SK-N-SH (cell line): ENCODE data around the gene THADA. TPM values are rescaled to one million over a fixed set of nuclear protein-coding genes. Genes with fewer than 3 reads are reported as not detected.

Experiments used
- CTCF ChIA-PET: fragments of 300-600, 350-600 bp; formaldehyde crosslinking; extraction: SDS; loops from one replicate; lab custom pipeline; 2021; lab: Yijun Ruan, JAX
- POLR2A ChIA-PET: fragments of 350-600 bp; sonication (Branson Sonifier 250); formaldehyde crosslinking; extraction: SDS; loops from one replicate; lab custom pipeline; 2020; ENCODE audit warnings: antibody characterized with exemption, inconsistent platforms; lab: Yijun Ruan, JAX
- DNase-seq: peaks from one replicate; pipeline ENCODE4 v3.0.0; 2012
- H2AFZ ChIP-seq: fragments of 200-600 bp; sonication (generic); 2 replicates; pipeline ENCODE4 v1.8.1; 2016; ENCODE audit warnings: antibody characterized with exemption, mild to moderate bottlenecking, low read depth
- H3F3A ChIP-seq: fragments of 200-600 bp; sonication (generic); replicated peaks from 2 replicates; pipeline ENCODE3; 2016; ENCODE audit warnings: antibody characterized with exemption, mild to moderate bottlenecking; ENCODE audit not compliant: insufficient read depth
- H3K27ac ChIP-seq, 2 experiments: fragments of 200-500 bp in 1 of 2; fragments of 200-600 bp in 1 of 2; sonication (Bioruptor generic) in 1 of 2; sonication (generic), shearing (Covaris generic) in 1 of 2; 2 replicates each; pipeline versions ENCODE4 v1.5.1 to v1.6.1; 2014 to 2016; ENCODE audit warnings: low read depth in 2 of 2, inconsistent platforms in 1 of 2, low read length in 1 of 2, mild to moderate bottlenecking in 1 of 2, mixed read lengths in 1 of 2
- H3K27me3 ChIP-seq: fragments of 200-600 bp; sonication (generic), shearing (Covaris generic); 2 replicates; pipeline ENCODE4 v1.6.1; 2016; ENCODE audit warnings: mixed run types; ENCODE audit not compliant: insufficient read depth
- H3K36me3 ChIP-seq, 2 experiments: fragments of 200-500 bp in 1 of 2; fragments of 200-600 bp in 1 of 2; sonication (Bioruptor generic) in 1 of 2; sonication (generic) in 1 of 2; replicated peaks in 1 of 2; 2 replicates each; pipeline versions ENCODE3 to v1.5.1; 2014 to 2016; ENCODE audit warnings: low read length in 1 of 2, mild to moderate bottlenecking in 1 of 2; ENCODE audit not compliant: insufficient read depth in 2 of 2, control insufficient read depth in 1 of 2
- H3K4me1 ChIP-seq, 2 experiments: fragments of 200-500 bp in 1 of 2; fragments of 200-600 bp in 1 of 2; sonication (Bioruptor generic) in 1 of 2; sonication (generic), shearing (Covaris generic) in 1 of 2; 2 replicates each; pipeline versions ENCODE4 v1.5.1 to v1.6.1; 2014 to 2016; ENCODE audit warnings: low read depth in 1 of 2, low read length in 1 of 2, mixed run types in 1 of 2; ENCODE audit not compliant: insufficient read depth in 2 of 2, control insufficient read depth in 1 of 2
- H3K4me2 ChIP-seq: fragments of 200-600 bp; sonication (generic), shearing (Covaris generic); 2 replicates; pipeline ENCODE4 v1.6.1; 2017; ENCODE audit warnings: mixed run types
- H3K4me3 ChIP-seq, 2 experiments: fragments of 200-500 bp in 1 of 2; fragments of 200-600 bp in 1 of 2; sonication (Bioruptor generic) in 1 of 2; sonication (generic), shearing (Covaris generic) in 1 of 2; 2 replicates each; pipeline versions ENCODE4 v1.5.1 to v1.8.1; 2014 to 2016; ENCODE audit warnings: low read depth in 2 of 2, inconsistent platforms in 1 of 2, low read length in 1 of 2, mild to moderate bottlenecking in 1 of 2, mixed read lengths in 1 of 2, moderate library complexity in 1 of 2
- H3K79me2 ChIP-seq: fragments of 200-600 bp; sonication (generic); 2 replicates; pipeline ENCODE4 v1.8.1; 2017; ENCODE audit warnings: mild to moderate bottlenecking; ENCODE audit not compliant: insufficient read depth
- H3K9ac ChIP-seq: fragments of 200-600 bp; sonication (generic); 2 replicates; pipeline ENCODE4 v1.6.1; 2017; ENCODE audit warnings: mixed run types
- H3K9me2 ChIP-seq: fragments of 200-600 bp; sonication (generic); 2 replicates; pipeline ENCODE4 v1.6.1; 2017; ENCODE audit warnings: mixed run types
- H3K9me3 ChIP-seq: fragments of 200-600 bp; sonication (generic); 2 replicates; pipeline ENCODE4 v1.6.1; 2017; ENCODE audit warnings: mixed run types, mild to moderate bottlenecking, moderate library complexity
- H4K20me1 ChIP-seq: fragments of 200-600 bp; sonication (generic); 2 replicates; pipeline ENCODE4 v1.6.1; 2017; ENCODE audit warnings: mild to moderate bottlenecking, mixed run types; ENCODE audit not compliant: insufficient read depth
- EZH2phosphoT487 ChIP-seq: fragments of 200-600 bp; sonication (generic); IDR thresholded peaks from 2 replicates; pipeline ENCODE4 v1.6.1; 2017; ENCODE audit warnings: low read depth, mixed run types, mild to moderate bottlenecking, antibody characterized with exemption, moderate library complexity, borderline replicate concordance
- FOSL2 ChIP-seq: IDR thresholded peaks from 2 replicates; pipeline ENCODE4 v1.4.0; 2012; ENCODE audit warnings: low read depth, mild to moderate bottlenecking, moderate library complexity, borderline replicate concordance
- FOXJ3 ChIP-seq: sonication (generic); formaldehyde crosslinking; IDR thresholded peaks from 2 replicates; pipeline ENCODE4 v1.5.1; 2020; ENCODE audit warnings: mild to moderate bottlenecking, missing genetic modification reagents
- FOXM1 ChIP-seq: IDR thresholded peaks from 2 replicates; pipeline ENCODE4 v1.4.0; 2012; ENCODE audit warnings: low read depth, mild to moderate bottlenecking
- GABPA ChIP-seq: IDR thresholded peaks from 2 replicates; pipeline ENCODE4 v1.4.0; 2012; ENCODE audit warnings: low read depth, mild to moderate bottlenecking
- JUND ChIP-seq: IDR thresholded peaks from 2 replicates; pipeline ENCODE4 v1.4.0; 2012
- MEF2A ChIP-seq: IDR thresholded peaks from 2 replicates; pipeline ENCODE4 v1.4.0; 2012; ENCODE audit warnings: low read depth, borderline replicate concordance
- MXI1 ChIP-seq: IDR thresholded peaks from 2 replicates; pipeline ENCODE4 v1.6.1; 2012; ENCODE audit warnings: mild to moderate bottlenecking, low read depth, low read length, improper control_type of control experiment
- NRF1 ChIP-seq: IDR thresholded peaks from 2 replicates; pipeline ENCODE4 v1.6.1; 2012; ENCODE audit warnings: low read depth, mild to moderate bottlenecking, low read length
- RAD21 ChIP-seq: IDR thresholded peaks from 2 replicates; pipeline ENCODE4 v1.6.1; 2012; ENCODE audit warnings: mild to moderate bottlenecking, low read length
- REST ChIP-seq: IDR thresholded peaks from 2 replicates; pipeline ENCODE4 v1.6.1; 2012; ENCODE audit warnings: mild to moderate bottlenecking, low read depth, low read length, moderate library complexity
- RFX5 ChIP-seq: IDR thresholded peaks from 2 replicates; pipeline ENCODE4 v1.6.1; 2012; ENCODE audit warnings: mild to moderate bottlenecking, improper control_type of control experiment, low read length
- RXRA ChIP-seq: IDR thresholded peaks from 2 replicates; pipeline ENCODE4 v1.4.0; 2012; ENCODE audit warnings: low read depth, mild to moderate bottlenecking, borderline replicate concordance
- TAF1 ChIP-seq: IDR thresholded peaks from 2 replicates; pipeline ENCODE4 v1.6.1; 2012; ENCODE audit warnings: low read depth, mild to moderate bottlenecking, low read length, moderate library complexity, borderline replicate concordance
- TCF12 ChIP-seq: IDR thresholded peaks from 2 replicates; pipeline ENCODE4 v1.4.0; 2012
- TEAD4 ChIP-seq: IDR thresholded peaks from 2 replicates; pipeline ENCODE4 v1.4.0; 2012; ENCODE audit warnings: mild to moderate bottlenecking, borderline replicate concordance; ENCODE audit not compliant: insufficient read depth
- YY1 ChIP-seq: IDR thresholded peaks from 2 replicates; pipeline ENCODE4 v1.4.0; 2012; ENCODE audit warnings: low read depth, mild to moderate bottlenecking
- WGBS: methylation state at CpG from one replicate; pipeline ENCODE4 v1.1.6; 2017; ENCODE audit warnings: low lambda C conversion rate; 5-methylcytosine and 5-hydroxymethylcytosine counted together
- polyA plus RNA-seq, 3 experiments: library from polyadenylated mRNA; depleted of rRNA; stranded (reverse); fragments of >200 nt; gene quantifications; 2 replicates each; pipeline ENCODE4 v1.2.3, GENCODE V29; 2012
- TF ChIP-seq, protein P1 (sequence below): IDR thresholded peaks from 2 replicates; pipeline ENCODE4 v1.4.0; 2012; ENCODE audit warnings: low read depth, borderline replicate concordance
- TF ChIP-seq, protein P2 (sequence below): fragments of 150-350 bp; IDR thresholded peaks from 2 replicates; pipeline ENCODE4 v1.6.1; 2017; ENCODE audit warnings: antibody characterized with exemption, low read length, low read depth, borderline replicate concordance
- TF ChIP-seq, protein P3 (sequence below): fragments of 150-350 bp; IDR thresholded peaks from 2 replicates; pipeline ENCODE4 v1.6.1; 2016; ENCODE audit warnings: mild to moderate bottlenecking, low read depth, low read length

THADA gene
- polyA plus RNA-seq, 1 of the 3 experiments (the other 2 are of a cell fraction): 25.6 TPM

- Histone ChIP-seq H3K4me1 (peaks cover 3 to 6% of the 10 kb centered on the region in 2 experiments; a peak in 1 of 4 replicates), H3K9me2 (no peaks in the 10 kb centered on the region), H2AFZ (no peak overlapping the region), H3K27me3 (no peaks in the 10 kb centered on the region), H4K20me1 (no peaks in the 10 kb centered on the region), H3K9ac (no peak overlapping the region), H3F3A (peaks cover 8% of the 10 kb centered on the region), H3K79me2 (no peaks in the 10 kb centered on the region), H3K9me3 (no peaks in the 10 kb centered on the region), H3K27ac (peak overlapping the region in 1 of 2 experiments; percentile 85; a peak in 2 of 4 replicates), H3K4me2 (no peak overlapping the region), H3K4me3 (no peak overlapping the region), H3K36me3 (peaks cover 0 to 11% of the 10 kb centered on the region in 2 experiments)
- TF ChIP-seq RXRA (no peak), FOSL2 (no peak), FOXJ3 (CRISPR knock-in tag) (no peak), GABPA (no peak), TEAD4 (no peak)
- TF ChIP-seq, protein P1, sequence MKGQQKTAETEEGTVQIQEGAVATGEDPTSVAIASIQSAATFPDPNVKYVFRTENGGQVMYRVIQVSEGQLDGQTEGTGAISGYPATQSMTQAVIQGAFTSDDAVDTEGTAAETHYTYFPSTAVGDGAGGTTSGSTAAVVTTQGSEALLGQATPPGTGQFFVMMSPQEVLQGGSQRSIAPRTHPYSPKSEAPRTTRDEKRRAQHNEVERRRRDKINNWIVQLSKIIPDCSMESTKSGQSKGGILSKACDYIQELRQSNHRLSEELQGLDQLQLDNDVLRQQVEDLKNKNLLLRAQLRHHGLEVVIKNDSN: no peak
- TF ChIP-seq, protein P2, sequence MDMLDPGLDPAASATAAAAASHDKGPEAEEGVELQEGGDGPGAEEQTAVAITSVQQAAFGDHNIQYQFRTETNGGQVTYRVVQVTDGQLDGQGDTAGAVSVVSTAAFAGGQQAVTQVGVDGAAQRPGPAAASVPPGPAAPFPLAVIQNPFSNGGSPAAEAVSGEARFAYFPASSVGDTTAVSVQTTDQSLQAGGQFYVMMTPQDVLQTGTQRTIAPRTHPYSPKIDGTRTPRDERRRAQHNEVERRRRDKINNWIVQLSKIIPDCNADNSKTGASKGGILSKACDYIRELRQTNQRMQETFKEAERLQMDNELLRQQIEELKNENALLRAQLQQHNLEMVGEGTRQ: no peak
- DNase-seq: no peak
- POLR2A ChIA-PET: no interaction called here
- 91% methylated on average over 11 of the region's 11 CpGs for WGBS
- CTCF ChIA-PET: interaction anchor here (1.0 to 3.1 kb wide), 2 partner anchors 13 to 51 kb away, joined by 4 to 16 read pairs; no protein-coding TSS in a partner anchor
Observed at GRCh38 chr2:43292851-43293743, 302.7 kb downstream of the THADA start.

- Histone ChIP-seq H3F3A (peaks cover 8% of the 10 kb centered on the region), H3K4me2 (no peak overlapping the region), H2AFZ (no peak overlapping the region), H3K9me2 (no peaks in the 10 kb centered on the region), H4K20me1 (no peaks in the 10 kb centered on the region), H3K4me3 (no peak overlapping the region), H3K9ac (no peak overlapping the region), H3K9me3 (no peaks in the 10 kb centered on the region), H3K27me3 (no peaks in the 10 kb centered on the region), H3K4me1 (peaks cover 3 to 6% of the 10 kb centered on the region in 2 experiments; a peak in 1 of 4 replicates), H3K79me2 (no peaks in the 10 kb centered on the region), H3K27ac (no peak overlapping the region; a peak in 1 of 4 replicates), H3K36me3 (peaks cover 0 to 11% of the 10 kb centered on the region in 2 experiments)
- 91% methylated on average over 1 of the region's 1 CpG for WGBS
- POLR2A ChIA-PET: no interaction called here
- DNase-seq: no peak
- CTCF ChIA-PET: interaction anchor here (3.1 kb wide), 1 partner anchor 13 kb away, joined by 16 read pairs; no protein-coding TSS in a partner anchor
- no peak for TF ChIP-seq RAD21
- no peak for TF ChIP-seq FOXM1
- no peak for TF ChIP-seq EZH2phosphoT487
- TF ChIP-seq, protein P2: no peak
- no peak for TF ChIP-seq TEAD4
- TF ChIP-seq RFX5: no peak
- no peak for TF ChIP-seq REST
- TF ChIP-seq MXI1: no peak
- TF ChIP-seq TCF12: no peak
- no peak for TF ChIP-seq TAF1
- TF ChIP-seq MEF2A: no peak
- TF ChIP-seq FOXJ3 (CRISPR knock-in tag): no peak
- TF ChIP-seq YY1: no peak
- TF ChIP-seq, protein P3, sequence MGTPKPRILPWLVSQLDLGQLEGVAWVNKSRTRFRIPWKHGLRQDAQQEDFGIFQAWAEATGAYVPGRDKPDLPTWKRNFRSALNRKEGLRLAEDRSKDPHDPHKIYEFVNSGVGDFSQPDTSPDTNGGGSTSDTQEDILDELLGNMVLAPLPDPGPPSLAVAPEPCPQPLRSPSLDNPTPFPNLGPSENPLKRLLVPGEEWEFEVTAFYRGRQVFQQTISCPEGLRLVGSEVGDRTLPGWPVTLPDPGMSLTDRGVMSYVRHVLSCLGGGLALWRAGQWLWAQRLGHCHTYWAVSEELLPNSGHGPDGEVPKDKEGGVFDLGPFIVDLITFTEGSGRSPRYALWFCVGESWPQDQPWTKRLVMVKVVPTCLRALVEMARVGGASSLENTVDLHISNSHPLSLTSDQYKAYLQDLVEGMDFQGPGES: no peak
- no peak for TF ChIP-seq NRF1
- no peak for TF ChIP-seq JUND
Observed at GRCh38 chr2:43292297-43292696, 303.5 kb downstream of the THADA start.
